NCI-H1694 (cell line): Measurements from ENCODE around the gene GRID1.

ENCODE experiments used
- DNase-seq: peaks from one replicate; lab custom pipeline; 2025; lab: John Stamatoyannopoulos, UW

Gene GRID1

GRCh38 chr10:86366033-86366901, at the start of gene GRID1:
Gene GRID1 (minus strand): TSS chr10:86366795.
- peak; percentile 17 for DNase-seq

DNA sequence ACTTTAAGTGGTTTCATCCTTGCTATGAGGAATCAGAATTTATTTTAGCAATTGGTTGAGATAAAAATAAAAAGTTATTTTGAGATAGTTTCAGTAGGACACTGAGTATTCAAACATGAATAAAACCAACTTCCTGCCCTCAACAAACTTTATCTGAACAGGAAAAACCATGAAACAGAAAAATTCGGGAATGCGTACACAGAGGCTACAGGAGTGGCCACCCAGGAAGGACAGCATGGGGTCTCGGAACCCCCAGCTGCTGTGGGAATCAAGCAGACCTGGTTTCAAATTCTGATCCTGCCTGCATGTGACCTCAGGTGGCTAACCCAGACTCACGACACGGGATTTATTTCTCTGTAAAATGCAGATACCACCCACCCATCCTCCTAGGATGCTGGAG, 49.0 kb upstream of the GRID1 start:
- no peak for DNase-seq

DNA sequence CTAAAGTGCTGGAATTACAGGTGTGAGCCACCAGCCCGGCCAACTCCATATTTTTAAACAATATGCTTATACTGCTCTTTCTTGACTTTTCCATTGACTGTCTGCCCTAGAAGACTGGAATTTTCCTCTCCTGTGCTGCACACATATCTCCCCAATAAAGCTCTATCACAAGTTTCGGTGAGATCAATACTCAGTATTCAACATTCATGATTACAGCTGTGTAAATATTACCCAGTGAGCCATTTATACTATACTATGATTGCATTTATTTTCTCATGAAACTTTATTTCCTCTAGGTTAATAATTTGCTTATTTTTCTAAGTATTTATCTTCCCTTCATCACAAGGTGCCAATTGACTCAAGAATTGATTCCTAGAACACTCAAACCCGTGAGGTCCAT, 48.5 kb upstream of the GRID1 start:
- DNase-seq: no peak

DNA sequence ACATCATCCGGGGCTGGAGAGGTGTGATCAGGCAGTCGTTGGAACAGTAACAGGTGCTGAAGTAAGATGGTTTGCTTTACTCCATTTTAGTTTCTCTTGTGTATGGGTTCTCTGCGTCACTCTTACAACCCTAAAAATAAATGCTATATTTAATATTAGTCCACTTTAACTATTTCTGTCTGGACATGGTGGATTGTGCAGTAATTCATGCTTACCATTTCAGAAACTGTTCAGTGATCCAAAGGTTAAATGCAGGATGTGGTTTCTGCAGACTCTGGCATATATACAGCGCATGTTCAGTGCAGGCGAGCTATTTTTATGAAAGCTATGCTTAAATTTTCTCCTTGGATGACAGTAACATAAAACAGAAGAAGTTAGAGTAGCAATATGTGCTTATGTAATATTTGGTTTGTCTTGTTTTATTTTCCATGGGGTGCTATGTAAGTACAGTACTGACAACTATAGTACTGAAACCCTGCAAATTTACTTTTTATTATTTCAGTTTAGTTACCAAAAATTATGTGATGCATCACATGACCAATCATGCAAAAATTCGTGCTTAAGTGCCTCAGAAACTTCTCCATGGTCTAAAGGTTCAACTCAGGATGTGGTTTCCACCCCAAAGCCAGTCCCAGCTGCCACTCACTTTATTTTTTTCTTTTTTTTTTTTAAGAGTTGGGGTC, 46.6 kb upstream of the GRID1 start:
- DNase-seq: no peak

DNA sequence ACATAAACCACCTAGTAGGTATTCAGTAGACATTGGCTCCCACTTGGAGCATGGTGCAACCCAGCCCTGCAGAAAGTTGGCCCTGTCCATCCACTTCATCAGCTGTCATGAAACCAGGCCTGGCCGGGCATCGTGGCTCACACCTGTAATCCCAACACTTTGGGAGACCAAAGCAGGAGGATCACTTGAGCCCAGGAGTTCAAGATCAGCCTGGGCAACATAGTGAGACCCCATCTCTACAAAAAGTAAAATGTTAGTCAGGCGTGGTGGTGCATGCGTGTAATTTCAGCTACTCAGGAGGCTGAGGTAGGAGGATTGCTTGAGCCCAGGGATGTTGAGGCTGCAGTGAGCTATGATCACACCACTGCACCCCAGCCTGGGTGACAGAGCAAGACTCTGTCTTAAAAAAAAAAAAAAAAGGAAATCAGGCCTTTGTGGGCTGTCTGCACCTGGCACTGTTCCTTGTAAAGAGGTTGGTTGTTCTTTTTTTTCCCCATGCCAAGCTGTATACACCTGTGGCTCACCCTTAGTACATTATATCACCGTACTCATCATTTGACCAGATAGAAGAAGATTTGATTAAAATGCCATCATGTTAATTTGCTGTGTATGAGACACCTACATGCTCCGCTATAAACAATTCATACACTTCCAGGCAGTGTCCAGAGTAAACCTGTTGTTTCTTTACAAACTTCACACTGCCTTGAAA, 45.4 kb upstream of the GRID1 start:
- DNase-seq: no peak

- DNase-seq: no peak
Observed at GRCh38 chr10:86411281-86411841, 44.8 kb upstream of the GRID1 start.

DNA sequence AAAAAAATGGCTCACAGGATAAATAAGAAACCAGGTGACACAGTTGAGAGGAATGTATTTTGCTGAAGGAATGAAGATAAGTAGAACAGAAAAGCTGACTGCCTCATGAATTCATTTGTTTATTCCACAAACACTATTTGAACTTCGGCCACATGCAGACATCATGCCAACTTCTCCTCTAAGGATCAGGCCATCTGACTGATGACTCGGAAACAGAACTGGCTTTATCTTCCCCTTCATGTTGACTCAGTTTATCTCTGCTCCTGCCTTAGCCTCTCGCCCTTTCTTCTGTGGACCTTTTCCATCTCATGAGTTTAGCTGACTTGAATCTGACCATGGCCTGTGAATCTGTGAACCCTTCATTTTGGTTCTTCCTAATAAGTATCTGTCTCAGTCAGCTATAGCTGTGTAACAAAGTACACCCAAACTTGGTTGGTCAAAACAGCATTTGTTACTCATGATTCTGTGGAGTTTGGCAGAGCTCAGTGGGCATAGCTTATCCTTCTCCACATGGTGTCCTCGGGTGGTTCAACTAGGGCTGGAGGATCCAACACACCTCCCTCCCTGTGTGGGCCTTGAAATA, 44.0 kb upstream of the GRID1 start:
- DNase-seq: no peak

GRCh38 chr10:86409183-86409582, 42.6 kb upstream of the GRID1 start:
- DNase-seq: no peak

DNA sequence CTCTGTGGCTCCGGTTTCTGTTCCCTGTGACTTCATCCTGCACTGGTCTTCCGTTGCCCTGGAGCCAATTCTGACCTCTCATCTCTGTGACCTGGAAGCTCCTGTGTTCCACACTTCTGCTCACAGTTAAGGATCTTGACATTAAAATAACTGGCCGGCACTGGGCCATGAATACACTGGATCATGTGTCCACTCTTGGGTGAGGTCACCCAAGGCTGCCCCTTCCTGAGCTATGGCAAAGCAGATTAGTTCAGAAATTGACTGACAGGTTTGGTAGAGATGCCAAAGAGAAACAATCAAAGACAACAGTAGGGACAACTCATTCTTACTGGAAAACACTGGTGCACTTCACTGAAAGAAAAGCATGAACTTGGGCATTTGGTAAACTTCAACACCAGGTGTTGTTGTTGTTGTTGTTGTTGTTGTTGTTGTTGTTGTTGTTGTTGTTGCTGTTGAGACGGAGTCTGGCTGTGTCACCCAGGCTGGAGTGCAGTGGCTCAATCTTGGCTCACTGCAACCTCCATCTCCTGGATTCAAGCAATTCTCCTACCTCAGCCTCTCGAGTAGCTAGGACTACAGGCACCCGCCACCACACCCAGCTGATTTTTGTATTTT, 36.7 kb upstream of the GRID1 start:
- no peak for DNase-seq

DNA sequence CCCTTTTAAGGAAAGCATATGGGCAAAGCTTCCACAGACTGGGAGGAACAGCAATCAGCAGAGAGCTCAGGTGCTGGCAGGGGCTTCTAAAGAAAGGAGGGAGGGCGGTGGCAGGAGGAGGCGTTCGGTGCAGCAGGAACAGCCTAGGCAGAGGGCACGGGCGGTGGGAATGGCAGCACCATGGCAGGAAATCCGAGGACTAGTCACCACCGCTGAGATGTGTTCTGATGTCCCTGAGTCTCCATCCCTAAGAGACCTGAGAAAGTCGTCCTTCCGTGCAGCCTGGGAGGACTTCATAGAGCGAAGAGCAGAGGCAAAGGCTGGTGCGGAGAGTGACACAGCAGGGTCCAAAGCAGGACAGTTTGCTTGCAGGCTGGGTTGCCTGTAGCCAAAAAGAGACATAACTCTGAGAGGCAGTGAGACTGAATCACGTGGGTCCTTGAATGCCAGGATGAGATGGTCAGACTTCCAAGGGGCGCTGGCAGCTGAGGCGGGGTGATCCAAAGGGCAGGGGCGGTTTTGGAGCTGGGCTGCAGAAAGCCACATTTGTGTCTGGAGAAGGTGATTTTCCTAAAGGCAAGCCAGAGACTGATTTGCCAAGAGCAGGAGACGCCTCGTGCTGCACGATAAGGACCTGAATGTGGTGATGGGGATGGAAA, 35.8 kb upstream of the GRID1 start:
- no peak for DNase-seq

DNA sequence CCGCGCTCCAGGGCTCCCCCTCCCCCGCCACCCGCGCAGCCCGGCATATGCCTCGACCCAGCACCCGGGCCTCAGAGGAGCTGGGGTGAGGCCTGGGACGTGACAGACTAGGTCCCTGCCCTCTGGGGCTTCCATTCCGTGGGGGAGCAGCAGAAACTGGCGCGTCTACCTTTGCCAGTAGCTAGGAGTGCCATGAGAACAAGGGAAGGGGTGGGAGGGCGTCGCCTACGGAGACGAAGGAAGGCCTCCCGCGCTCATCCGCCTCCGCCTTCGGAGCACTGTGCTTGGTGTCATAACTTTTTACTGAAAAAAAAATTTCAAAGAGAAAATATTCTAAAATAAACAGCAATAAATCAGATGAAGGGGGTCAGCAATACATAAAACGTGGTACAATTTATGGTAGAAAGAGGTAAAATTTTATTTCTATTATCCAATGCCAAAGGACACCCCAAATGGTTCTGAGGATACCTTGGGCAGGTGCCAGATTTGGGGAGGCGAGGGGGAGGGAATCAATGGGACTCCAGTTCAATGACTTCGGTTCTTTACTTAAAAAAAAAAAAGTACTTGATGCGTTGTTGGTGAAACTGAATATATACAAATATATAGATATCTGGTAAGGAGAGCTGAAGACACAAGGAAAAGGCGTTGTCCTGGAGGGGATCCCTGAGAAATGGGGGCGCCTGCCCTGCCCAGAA, 35.1 kb upstream of the GRID1 start:
- no peak for DNase-seq

- no peak for DNase-seq
Observed at GRCh38 chr10:86400705-86401587, 34.4 kb upstream of the GRID1 start.

DNA sequence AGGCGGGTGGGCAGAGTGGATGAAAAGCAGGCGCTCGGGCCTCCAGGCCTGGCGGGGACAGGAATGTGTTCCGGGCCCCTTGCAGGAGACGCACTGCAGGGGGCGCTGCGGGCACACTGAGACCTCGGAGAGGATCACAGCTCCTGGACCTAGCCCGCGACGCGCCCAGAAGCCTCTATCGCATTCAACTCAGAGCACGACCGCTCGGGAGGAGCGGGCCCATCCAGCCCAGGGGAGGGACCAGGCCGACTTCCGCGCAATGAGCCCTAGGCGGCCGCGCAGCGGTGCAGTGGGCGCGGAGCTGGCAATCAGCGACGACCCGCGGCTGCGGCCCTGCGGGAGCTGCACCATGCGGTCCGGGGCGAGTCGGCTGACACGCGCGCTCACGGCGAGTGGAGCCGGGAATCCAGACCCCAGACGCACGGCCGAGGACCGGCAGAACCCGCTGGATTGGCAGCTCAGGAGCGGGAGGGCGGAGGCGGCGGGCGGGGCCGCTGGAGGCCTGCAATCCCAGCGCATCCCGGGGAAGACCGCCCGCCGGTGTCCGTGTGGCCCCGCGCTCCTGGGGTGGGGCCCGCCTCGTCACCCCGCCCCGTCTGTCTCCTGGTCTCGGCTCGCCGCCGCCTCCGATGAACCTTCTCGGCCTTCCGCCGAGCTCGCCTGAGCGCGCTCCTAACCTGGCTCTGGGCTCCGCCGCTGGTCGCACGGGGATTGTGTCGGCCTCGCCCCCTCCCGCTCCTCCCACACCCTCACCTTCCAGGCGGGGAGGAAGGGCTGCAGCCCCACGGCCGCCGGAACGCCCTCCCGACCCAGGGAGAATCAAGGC, 33.5 kb upstream of the GRID1 start:
- peak; percentile 91 for DNase-seq

DNA sequence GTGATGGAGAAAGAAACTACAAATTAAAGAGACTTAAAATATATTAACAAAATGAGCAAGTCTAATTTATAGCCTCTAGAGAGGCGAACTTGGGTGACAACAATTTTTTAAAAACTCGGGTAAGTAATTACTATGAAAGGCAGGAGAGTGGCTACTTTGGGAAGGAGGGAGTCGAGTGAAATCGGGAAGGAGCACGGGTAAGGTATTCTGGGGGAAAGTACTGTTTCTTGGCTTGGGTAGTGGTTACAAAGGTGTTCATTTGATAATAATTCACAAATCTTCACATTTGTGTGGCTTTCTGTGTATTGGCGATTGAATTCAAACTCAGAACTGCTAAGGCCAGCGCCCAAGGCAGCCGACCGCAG, 32.9 kb upstream of the GRID1 start:
- DNase-seq: no peak

DNA sequence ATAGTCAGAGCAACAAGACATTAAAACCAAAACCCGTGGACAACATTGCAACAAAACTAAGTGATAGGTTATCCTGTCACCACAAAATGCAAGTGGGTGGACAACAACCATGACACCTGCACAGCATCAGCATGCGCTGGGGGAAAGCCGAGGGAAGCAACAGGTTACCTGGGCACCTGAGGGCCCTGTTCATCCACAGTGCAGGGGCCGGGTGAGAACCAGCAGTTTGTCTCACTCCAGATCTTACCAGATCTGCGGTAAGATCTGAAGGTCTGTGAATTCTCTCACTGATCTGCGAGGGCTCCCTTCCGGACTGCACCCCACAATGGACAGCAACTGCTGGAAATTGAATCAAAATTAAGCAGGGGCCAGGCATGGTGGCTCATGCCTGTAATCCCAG, 30.5 kb upstream of the GRID1 start:
- no peak for DNase-seq

GRCh38 chr10:86393862-86394455, 27.4 kb upstream of the GRID1 start:
- DNase-seq: peak; percentile 24

DNA sequence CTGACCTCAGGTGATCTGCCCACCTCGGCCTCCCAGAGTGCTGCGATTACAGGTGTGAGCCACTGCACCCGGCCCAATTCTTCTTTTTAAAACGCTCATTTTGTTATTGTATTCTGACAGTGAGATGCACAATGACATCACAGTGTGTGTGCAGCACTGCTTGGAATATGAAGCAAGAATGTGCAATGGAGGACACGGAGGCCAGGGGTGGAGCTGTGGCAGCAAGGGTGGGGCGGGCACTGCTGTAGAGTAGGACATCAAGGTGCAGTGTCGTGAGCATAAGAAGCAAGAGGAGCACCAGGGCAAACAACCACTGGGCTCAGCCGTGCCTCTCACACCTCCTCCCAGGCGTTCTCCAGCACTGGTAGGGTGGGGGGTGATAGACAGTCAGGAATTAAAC, 26.8 kb upstream of the GRID1 start:
- DNase-seq: no peak

GRCh38 chr10:86392723-86393094, 26.1 kb upstream of the GRID1 start:
- DNase-seq: no peak
